ENCODE data around the gene COG4.

DNA sequence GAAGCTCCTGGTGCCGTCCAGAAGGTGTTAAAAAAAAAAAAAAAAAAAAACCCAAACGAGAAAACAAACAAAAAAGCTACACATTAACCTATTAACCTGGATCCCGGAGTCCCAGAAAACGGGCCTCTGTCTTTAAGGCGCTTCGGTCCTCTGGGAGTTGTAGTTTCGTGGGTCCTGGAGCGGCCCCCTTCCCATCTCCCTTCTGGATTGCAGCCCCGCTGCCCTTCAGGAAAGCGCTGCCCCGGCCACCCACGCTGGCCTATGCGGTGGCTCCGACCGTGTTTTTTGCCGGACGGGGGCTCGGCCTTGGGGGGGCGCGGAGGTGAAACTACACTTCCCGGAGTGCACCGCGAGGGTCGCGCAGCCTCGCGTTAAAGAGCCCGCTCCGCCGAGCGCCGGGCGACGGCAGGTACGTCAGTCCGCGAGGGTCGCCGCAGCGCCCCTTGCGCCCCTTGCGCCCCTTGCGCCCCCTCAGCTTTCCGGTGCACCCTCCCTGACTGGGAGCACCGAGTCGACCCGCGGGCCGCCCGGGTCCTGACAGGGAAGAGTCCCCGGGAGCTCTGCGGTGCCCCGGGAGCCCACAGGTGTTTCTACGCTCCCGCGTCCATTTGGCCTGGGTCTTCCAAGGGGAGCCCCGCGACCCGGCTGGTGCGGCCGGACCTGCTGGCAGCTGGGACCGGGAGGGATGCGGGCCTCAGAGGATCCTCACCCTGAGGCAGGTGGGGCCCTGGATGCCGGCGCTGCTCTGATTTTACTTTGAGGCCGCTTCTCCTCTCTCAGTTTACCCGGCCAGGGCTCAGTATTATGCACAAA is 68.9 kb downstream of the COG4 start, which contains the start of gene FCSK:
- TF ChIP-seq EZH2 (IDR thresholded peaks at IDR 0.05) (no peak), CEBPB (IDR thresholded peaks at IDR 0.05; ENCODE audit: low read depth) (no peak)
